HCT116 (cell line): ENCODE results near the gene NPFF. TPM values are rescaled to one million over a fixed set of nuclear protein-coding genes. Genes with fewer than 3 reads are reported as not detected.

ENCODE experiments used
- ATAC-seq: fragments of 200-7000 bp; cut with Tn5 transposase; 2 replicates; pipeline ENCODE4 v1.9.1; 2020; ENCODE audit warnings: mild to moderate bottlenecking, moderate library complexity
- BruUV-seq: library from RNA; stranded (reverse); fragments of 400-500 nt; replicated peaks from 2 replicates; lab custom pipeline; 2021; lab: Mats Ljungman, UMichigan
- CTCF ChIA-PET: fragments of 300-600 bp; sonication (Branson Sonifier 250); formaldehyde crosslinking; loops from one replicate; lab custom pipeline; 2021; ENCODE audit warnings: antibody characterized with exemption; lab: Charles Lee
- POLR2A ChIA-PET: fragments of 300-600, 350-600 bp; sonication (Branson Sonifier 250); formaldehyde crosslinking; loops from one replicate; lab custom pipeline; 2021; ENCODE audit warnings: antibody characterized with exemption; lab: Charles Lee
- RAD21 ChIA-PET, 2 experiments: fragments of 300-600 bp; sonication (Branson Sonifier 250); formaldehyde crosslinking; loops; one replicate each; lab custom pipeline; 2023; ENCODE audit warnings: low total read pairs in 2 of 2; ENCODE audit not compliant: uncharacterized antibody in 2 of 2, unreplicated experiment in 2 of 2, low non-redundant PET in 1 of 2; lab: Charles Lee
- DNase-seq: peaks from one replicate; pipeline ENCODE4 v3.0.0-alpha.2; 2010; ENCODE audit warnings: low read depth, low spot score
- H2AFZ ChIP-seq: fragments of 200-600 bp; shearing (Covaris generic), sonication (generic); 2 replicates; pipeline ENCODE4 v1.6.1; 2017; ENCODE audit warnings: low read depth, mixed run types, mixed read lengths, antibody characterized with exemption, low read length; ENCODE audit not compliant: poor library complexity, severe bottlenecking
- H3K27ac ChIP-seq: 2 replicates; pipeline ENCODE4 v1.5.1; 2012; ENCODE audit warnings: low read depth, low read length
- H3K27me3 ChIP-seq: fragments of 200-600 bp; sonication (generic); 2 replicates; pipeline ENCODE4 v1.6.1; 2016; ENCODE audit warnings: mixed run types, low read length, mixed read lengths; ENCODE audit not compliant: insufficient read depth
- H3K36me3 ChIP-seq, 2 experiments: fragments of 200-500 bp in 1 of 2; fragments of 200-600 bp in 1 of 2; sonication (Bioruptor generic) in 1 of 2; sonication (generic) in 1 of 2; 2 replicates each; pipeline versions ENCODE4 v1.5.1 to v1.6.1; 2014 to 2016; ENCODE audit warnings: low read length in 2 of 2, inconsistent platforms in 1 of 2, mixed read lengths in 1 of 2, mixed run types in 1 of 2; ENCODE audit not compliant: insufficient read depth in 2 of 2, control insufficient read depth in 1 of 2
- H3K4me1 ChIP-seq, 2 experiments: fragments of 200-600 bp in 1 of 2; sonication (generic) in 1 of 2; 2 replicates each; pipeline versions ENCODE4 v1.5.1 to v1.6.1; 2012 to 2017; ENCODE audit warnings: low read length in 2 of 2, inconsistent platforms in 1 of 2, mild to moderate bottlenecking in 1 of 2, mixed read lengths in 1 of 2, mixed run types in 1 of 2, moderate library complexity in 1 of 2; ENCODE audit not compliant: insufficient read depth in 2 of 2, control insufficient read depth in 1 of 2
- H3K4me2 ChIP-seq: fragments of 200-600 bp; sonication (generic); 2 replicates; pipeline ENCODE4 v1.6.1; 2017; ENCODE audit warnings: mixed run types, low read length, mixed read lengths
- H3K4me3 ChIP-seq, 2 experiments: fragments of 200-600 bp in 1 of 2; sonication (generic) in 1 of 2; replicated peaks in 1 of 2; 2 replicates each; pipeline ENCODE4 v1.5.1; 2011 to 2016; ENCODE audit warnings: low read length in 2 of 2, control low read depth in 1 of 2, low read depth in 1 of 2, mild to moderate bottlenecking in 1 of 2, mixed read lengths in 1 of 2, mixed run types in 1 of 2
- H3K79me2 ChIP-seq: fragments of 200-600 bp; sonication (generic); 2 replicates; pipeline ENCODE4 v1.6.1; 2017; ENCODE audit warnings: mild to moderate bottlenecking, mixed run types, low read length, moderate library complexity, mixed read lengths; ENCODE audit not compliant: insufficient read depth
- H3K9ac ChIP-seq: fragments of 200-600 bp; sonication (generic); 2 replicates; pipeline ENCODE4 v1.6.1; 2016; ENCODE audit warnings: low read length, mixed read lengths
- H3K9me2 ChIP-seq: fragments of 200-600 bp; sonication (generic), shearing (Covaris generic); 2 replicates; pipeline ENCODE4 v1.6.1; 2017; ENCODE audit warnings: mixed run types, mild to moderate bottlenecking, moderate library complexity; ENCODE audit not compliant: insufficient read depth
- H3K9me3 ChIP-seq, 2 experiments: fragments of 200-500 bp in 1 of 2; fragments of 200-600 bp in 1 of 2; sonication (Bioruptor generic) in 1 of 2; sonication (generic) in 1 of 2; 2 replicates each; pipeline ENCODE4 v1.6.1; 2014 to 2017; ENCODE audit warnings: low read length in 2 of 2, mixed read lengths in 2 of 2, inconsistent platforms in 1 of 2, low read depth in 1 of 2, mild to moderate bottlenecking in 1 of 2, mixed run types in 1 of 2, moderate library complexity in 1 of 2; ENCODE audit not compliant: control insufficient read depth in 1 of 2, insufficient read depth in 1 of 2
- H4K20me1 ChIP-seq: fragments of 200-600 bp; sonication (generic), shearing (Covaris generic); 2 replicates; pipeline ENCODE4 v1.6.1; 2017; ENCODE audit warnings: mixed run types, mild to moderate bottlenecking, moderate library complexity; ENCODE audit not compliant: insufficient read depth
- CBX3 ChIP-seq: IDR thresholded peaks from 2 replicates; pipeline ENCODE4 v1.6.1; 2012; ENCODE audit warnings: low read depth
- CTCF ChIP-seq, 3 experiments: fragments of 200-600 bp in 1 of 3; sonication (generic) in 1 of 3; IDR thresholded peaks in 2 of 3; conservative IDR thresholded peaks in 1 of 3; 2 replicates each; pipeline ENCODE4 v1.5.1; 2012 to 2017; ENCODE audit warnings: low read depth in 2 of 3, low read length in 2 of 3, antibody characterized with exemption in 1 of 3, borderline replicate concordance in 1 of 3, control low read depth in 1 of 3, mild to moderate bottlenecking in 1 of 3, mixed read lengths in 1 of 3, mixed run types in 1 of 3, moderate library complexity in 1 of 3; ENCODE audit not compliant: insufficient read depth in 1 of 3
- JUND ChIP-seq: IDR thresholded peaks from 2 replicates; pipeline ENCODE4 v1.6.1; 2012
- POLR2AphosphoS5 ChIP-seq: IDR thresholded peaks from 2 replicates; pipeline ENCODE4 v1.6.1; 2011; ENCODE audit warnings: mild to moderate bottlenecking, low read depth, low read length, moderate library complexity
- RAD21 ChIP-seq: IDR thresholded peaks from 2 replicates; pipeline ENCODE4 v1.6.1; 2012; ENCODE audit warnings: low read depth, mild to moderate bottlenecking
- SP1 ChIP-seq: IDR thresholded peaks from 2 replicates; pipeline ENCODE4 v1.6.1; 2012; ENCODE audit warnings: low read depth
- SRF ChIP-seq: IDR thresholded peaks from 2 replicates; pipeline ENCODE4 v1.6.1; 2012; ENCODE audit warnings: low read depth
- ZBTB33 ChIP-seq: IDR thresholded peaks from 2 replicates; pipeline ENCODE4 v1.6.1; 2011; ENCODE audit warnings: mild to moderate bottlenecking, low read length, moderate library complexity; ENCODE audit not compliant: insufficient replicate concordance; ENCODE audit errors: extremely low read depth
- ZFX ChIP-seq: fragments of 450-650 bp; IDR thresholded peaks from 2 replicates; pipeline ENCODE4 v1.6.1; 2017
- intact Hi-C: fragments of 100-400 bp; cut with micrococcal nuclease; formaldehyde crosslinking; loops from 2 replicates; pipeline ENCODE4 v1.10.0; 2022
- total RNA-seq: library from RNA; stranded (reverse); gene quantifications from one replicate; pipeline ENCODE4 v1.2.1, GENCODE V29; 2021; ENCODE audit not compliant: unreplicated experiment

NPFF gene
- total RNA-seq, 1 experiment from 2014 or later, result not detected

- Histone ChIP-seq H3K27ac (0 out of 2 replicates have a peak overlapping the region, but pooled peaks have one; percentile 5), H4K20me1 (peaks cover 66% of the 10 kb centered on the region), H3K36me3 (peaks cover 82 to 90% of the 10 kb centered on the region in 2 experiments), H3K9me3 (no peaks in the 10 kb centered on the region), H3K4me2 (no peak overlapping the region), H3K9ac (no peak overlapping the region), H3K27me3 (no peaks in the 10 kb centered on the region), H3K9me2 (no peaks in the 10 kb centered on the region), H3K79me2 (peaks cover 87% of the 10 kb centered on the region), H3K4me3 (no peak overlapping the region), H2AFZ (no peak overlapping the region), H3K4me1 (peaks cover 0 to 32% of the 10 kb centered on the region in 2 experiments; a peak in 2 of 4 replicates)
- intact Hi-C loops, result no loop called here
- ChIA-PET CTCF (interaction anchor here (0.8 to 2.6 kb wide), 8 partner anchors 18 to 155 kb away, joined by 3 to 19 read pairs (median 4); partner anchors contain the start of genes AAAS and TARBP2), POLR2A (interaction anchor here (0.6 to 1.1 kb wide), 3 partner anchors 12 to 124 kb away, joined by 3 to 4 read pairs (median 4); partner anchors contain the start of gene TARBP2), RAD21 (interaction anchor here in 1 of 2 experiments (0.6 to 1.3 kb wide), 2 partner anchors 32 to 46 kb away, joined by 4 to 5 read pairs; no protein-coding TSS in a partner anchor)
- DNase-seq (no peak), ATAC-seq (peak; percentile 67)
- TF ChIP-seq ZFX (no peak), CTCF (IDR thresholded peaks at IDR 0.05 in 2 of 3, conservative IDR thresholded peaks at IDR 0.05 in 1 of 3; ENCODE audit: borderline replicate concordance in 1 of 3, insufficient read depth in 1 of 3, low read depth in 2 of 3, low read length in 2 of 3) (peak; percentile 25 to 53 (median 39); a peak in 5 of 6 replicates), RAD21 (0 out of 2 replicates have a peak, but pooled peaks have one; percentile 28)
- BruUV-seq, result no TSS peak
These were observed 30.5 kb downstream of the NPFF start for GRCh38 chr12:53476769-53477209.

- Histone ChIP-seq H3K4me2 (no peak overlapping the region), H2AFZ (no peak overlapping the region), H3K9ac (no peak overlapping the region), H3K4me3 (no peak overlapping the region), H4K20me1 (peaks cover 66% of the 10 kb centered on the region), H3K9me2 (no peaks in the 10 kb centered on the region), H3K79me2 (peaks cover 98% of the 10 kb centered on the region), H3K36me3 (peaks cover 83 to 88% of the 10 kb centered on the region in 2 experiments), H3K9me3 (no peaks in the 10 kb centered on the region), H3K27me3 (no peaks in the 10 kb centered on the region), H3K4me1 (peaks cover 0 to 15% of the 10 kb centered on the region in 2 experiments; a peak in 2 of 4 replicates), H3K27ac (no peak overlapping the region)
- DNase-seq, result no peak
- ChIA-PET RAD21 (no interaction called here), CTCF (interaction anchor here (1.2 to 2.6 kb wide), 3 partner anchors 14 to 122 kb away, joined by 3 to 19 read pairs (median 6); no protein-coding TSS in a partner anchor), POLR2A (interaction anchor here (0.6 to 1.1 kb wide), 6 partner anchors 24 to 211 kb away, joined by 3 to 5 read pairs (median 3); partner anchors contain the start of gene TARBP2)
- ATAC-seq, result no peak
- no TSS peak for BruUV-seq
- intact Hi-C loops, result no loop called here
- TF ChIP-seq SP1 (no peak), JUND (no peak), POLR2AphosphoS5 (no peak), SRF (no peak), CBX3 (no peak), ZBTB33 (no peak)
These were observed 32.5 kb downstream of the NPFF start for GRCh38 chr12:53474819-53475218.
